ENCODE measurements around the gene KRTAP12-3. TPM values are rescaled to one million over a fixed set of nuclear protein-coding genes. Genes with fewer than 3 reads are reported as not detected.

Gene KRTAP12-3
- total and polyA plus RNA-seq, 9 of the 15 experiments (the other 6 are each of a cell fraction or from before 2014, with no cell fraction given), result not detected

DNA sequence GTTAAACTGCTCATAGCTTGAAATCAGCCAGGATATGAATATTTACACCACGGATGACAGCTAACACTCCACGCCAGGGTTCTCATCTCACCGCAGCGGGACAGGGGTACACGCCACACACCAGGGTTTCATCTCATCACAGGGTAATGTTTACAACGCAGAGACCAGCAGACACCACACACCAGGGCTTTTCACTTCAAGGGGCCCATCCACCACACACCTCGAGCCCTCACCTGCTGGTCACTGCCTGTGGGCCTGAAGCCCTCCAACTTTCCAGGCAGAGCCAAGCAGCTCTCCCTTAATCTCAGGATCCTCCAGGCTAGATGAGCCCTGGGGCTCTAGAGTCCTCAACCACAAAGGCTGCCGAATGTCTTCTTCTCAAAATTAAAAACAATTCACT, 37.9 kb downstream of the KRTAP12-3 start:
- ChIA-PET POLR2A (interaction anchor here (1.1 kb wide), 2 partner anchors 11 to 75 kb away, joined by 3 to 4 read pairs; no protein-coding TSS in a partner anchor), CTCF (ENCODE audit: low intra/inter-chr PET ratio) (no interaction called here)
- Histone ChIP-seq H3K4me1 (replicated peaks in 1 of 2; ENCODE audit: control insufficient read depth in 2 of 2, insufficient read depth in 2 of 2, low read length in 2 of 2) (0 out of 5 replicates have a peak, but pooled peaks cover 0 to 4% of the 10 kb centered on the region in 2 experiments), H3K4me3 (no peak overlapping the region), H3K4me2 (ENCODE audit: insufficient read depth, low read length) (no peak overlapping the region), H3K9me1 (ENCODE audit: control insufficient read depth, insufficient read depth, low read length) (no peaks in the 10 kb centered on the region), H3K9ac (ENCODE audit: insufficient read depth in 1 of 2, low read depth in 2 of 2, low read length in 2 of 2) (no peak overlapping the region), H3K79me2 (ENCODE audit: control insufficient read depth, insufficient read depth, low read length) (no peaks in the 10 kb centered on the region), H4K20me1 (replicated peaks; ENCODE audit: control insufficient read depth, insufficient read depth, low read length) (no peaks in the 10 kb centered on the region), H3K36me3 (ENCODE audit: control insufficient read depth, insufficient read depth, low read length) (no peaks in the 10 kb centered on the region), H3K9me3 (replicated peaks; ENCODE audit: control insufficient read depth, insufficient read depth, low read depth, low read length) (no peaks in the 10 kb centered on the region; the same call in 1 of the 2 replicates), H2AFZ (ENCODE audit: low read depth, low read length) (no peak overlapping the region), H3K27ac (ENCODE audit: extremely low read depth, low read depth, low read length) (no peak overlapping the region), H3K27me3 (ENCODE audit: control insufficient read depth in 2 of 2, insufficient read depth in 2 of 2, low read length in 2 of 2) (peaks cover 24 to 53% of the 10 kb centered on the region in 2 experiments; a peak in 4 of 5 replicates)
- in situ Hi-C loops (cut with MboI) (no loop called here), intact Hi-C loops (cut with micrococcal nuclease) (no loop called here)
- DNase-seq (ENCODE audit: extremely low read depth in 1 of 4, low spot score in 3 of 4), result no peak
- no TSS peak for BruUV-seq (replicated peaks)
- no peak for ATAC-seq
- under 1% methylated on average over 8 of the region's 8 CpGs for WGBS (ENCODE audit: insufficient coverage, low coverage, missing lambda C conversion rate)
- no peak for FAIRE-seq
- TF ChIP-seq BDP1 (IDR thresholded peaks at IDR 0.05; ENCODE audit: insufficient read depth, insufficient read length), result no peak
- no peak for TF ChIP-seq TAL1 (IDR thresholded peaks at IDR 0.05)
- TF ChIP-seq ZNF76 (CRISPR knock-in tag; IDR thresholded peaks at IDR 0.05; ENCODE audit: borderline replicate concordance), result no peak
- TF ChIP-seq ELF1 (tag; IDR thresholded peaks at IDR 0.05), result no peak
- TF ChIP-seq, protein P1, sequence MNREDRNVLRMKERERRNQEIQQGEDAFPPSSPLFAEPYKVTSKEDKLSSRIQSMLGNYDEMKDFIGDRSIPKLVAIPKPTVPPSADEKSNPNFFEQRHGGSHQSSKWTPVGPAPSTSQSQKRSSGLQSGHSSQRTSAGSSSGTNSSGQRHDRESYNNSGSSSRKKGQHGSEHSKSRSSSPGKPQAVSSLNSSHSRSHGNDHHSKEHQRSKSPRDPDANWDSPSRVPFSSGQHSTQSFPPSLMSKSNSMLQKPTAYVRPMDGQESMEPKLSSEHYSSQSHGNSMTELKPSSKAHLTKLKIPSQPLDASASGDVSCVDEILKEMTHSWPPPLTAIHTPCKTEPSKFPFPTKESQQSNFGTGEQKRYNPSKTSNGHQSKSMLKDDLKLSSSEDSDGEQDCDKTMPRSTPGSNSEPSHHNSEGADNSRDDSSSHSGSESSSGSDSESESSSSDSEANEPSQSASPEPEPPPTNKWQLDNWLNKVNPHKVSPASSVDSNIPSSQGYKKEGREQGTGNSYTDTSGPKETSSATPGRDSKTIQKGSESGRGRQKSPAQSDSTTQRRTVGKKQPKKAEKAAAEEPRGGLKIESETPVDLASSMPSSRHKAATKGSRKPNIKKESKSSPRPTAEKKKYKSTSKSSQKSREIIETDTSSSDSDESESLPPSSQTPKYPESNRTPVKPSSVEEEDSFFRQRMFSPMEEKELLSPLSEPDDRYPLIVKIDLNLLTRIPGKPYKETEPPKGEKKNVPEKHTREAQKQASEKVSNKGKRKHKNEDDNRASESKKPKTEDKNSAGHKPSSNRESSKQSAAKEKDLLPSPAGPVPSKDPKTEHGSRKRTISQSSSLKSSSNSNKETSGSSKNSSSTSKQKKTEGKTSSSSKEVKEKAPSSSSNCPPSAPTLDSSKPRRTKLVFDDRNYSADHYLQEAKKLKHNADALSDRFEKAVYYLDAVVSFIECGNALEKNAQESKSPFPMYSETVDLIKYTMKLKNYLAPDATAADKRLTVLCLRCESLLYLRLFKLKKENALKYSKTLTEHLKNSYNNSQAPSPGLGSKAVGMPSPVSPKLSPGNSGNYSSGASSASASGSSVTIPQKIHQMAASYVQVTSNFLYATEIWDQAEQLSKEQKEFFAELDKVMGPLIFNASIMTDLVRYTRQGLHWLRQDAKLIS (CRISPR knock-in tag; IDR thresholded peaks at IDR 0.05), result no peak
- no peak for TF ChIP-seq ZNF780A (CRISPR knock-in tag; IDR thresholded peaks at IDR 0.05)
- no peak for TF ChIP-seq TSC22D4 (tag; IDR thresholded peaks at IDR 0.05)
- TF ChIP-seq MCM7 (IDR thresholded peaks at IDR 0.05), result no peak
- no peak for TF ChIP-seq SP2 (IDR thresholded peaks at IDR 0.05; ENCODE audit: extremely low read depth, low read depth, low read length, poor library complexity, severe bottlenecking)
- TF ChIP-seq, protein P2, sequence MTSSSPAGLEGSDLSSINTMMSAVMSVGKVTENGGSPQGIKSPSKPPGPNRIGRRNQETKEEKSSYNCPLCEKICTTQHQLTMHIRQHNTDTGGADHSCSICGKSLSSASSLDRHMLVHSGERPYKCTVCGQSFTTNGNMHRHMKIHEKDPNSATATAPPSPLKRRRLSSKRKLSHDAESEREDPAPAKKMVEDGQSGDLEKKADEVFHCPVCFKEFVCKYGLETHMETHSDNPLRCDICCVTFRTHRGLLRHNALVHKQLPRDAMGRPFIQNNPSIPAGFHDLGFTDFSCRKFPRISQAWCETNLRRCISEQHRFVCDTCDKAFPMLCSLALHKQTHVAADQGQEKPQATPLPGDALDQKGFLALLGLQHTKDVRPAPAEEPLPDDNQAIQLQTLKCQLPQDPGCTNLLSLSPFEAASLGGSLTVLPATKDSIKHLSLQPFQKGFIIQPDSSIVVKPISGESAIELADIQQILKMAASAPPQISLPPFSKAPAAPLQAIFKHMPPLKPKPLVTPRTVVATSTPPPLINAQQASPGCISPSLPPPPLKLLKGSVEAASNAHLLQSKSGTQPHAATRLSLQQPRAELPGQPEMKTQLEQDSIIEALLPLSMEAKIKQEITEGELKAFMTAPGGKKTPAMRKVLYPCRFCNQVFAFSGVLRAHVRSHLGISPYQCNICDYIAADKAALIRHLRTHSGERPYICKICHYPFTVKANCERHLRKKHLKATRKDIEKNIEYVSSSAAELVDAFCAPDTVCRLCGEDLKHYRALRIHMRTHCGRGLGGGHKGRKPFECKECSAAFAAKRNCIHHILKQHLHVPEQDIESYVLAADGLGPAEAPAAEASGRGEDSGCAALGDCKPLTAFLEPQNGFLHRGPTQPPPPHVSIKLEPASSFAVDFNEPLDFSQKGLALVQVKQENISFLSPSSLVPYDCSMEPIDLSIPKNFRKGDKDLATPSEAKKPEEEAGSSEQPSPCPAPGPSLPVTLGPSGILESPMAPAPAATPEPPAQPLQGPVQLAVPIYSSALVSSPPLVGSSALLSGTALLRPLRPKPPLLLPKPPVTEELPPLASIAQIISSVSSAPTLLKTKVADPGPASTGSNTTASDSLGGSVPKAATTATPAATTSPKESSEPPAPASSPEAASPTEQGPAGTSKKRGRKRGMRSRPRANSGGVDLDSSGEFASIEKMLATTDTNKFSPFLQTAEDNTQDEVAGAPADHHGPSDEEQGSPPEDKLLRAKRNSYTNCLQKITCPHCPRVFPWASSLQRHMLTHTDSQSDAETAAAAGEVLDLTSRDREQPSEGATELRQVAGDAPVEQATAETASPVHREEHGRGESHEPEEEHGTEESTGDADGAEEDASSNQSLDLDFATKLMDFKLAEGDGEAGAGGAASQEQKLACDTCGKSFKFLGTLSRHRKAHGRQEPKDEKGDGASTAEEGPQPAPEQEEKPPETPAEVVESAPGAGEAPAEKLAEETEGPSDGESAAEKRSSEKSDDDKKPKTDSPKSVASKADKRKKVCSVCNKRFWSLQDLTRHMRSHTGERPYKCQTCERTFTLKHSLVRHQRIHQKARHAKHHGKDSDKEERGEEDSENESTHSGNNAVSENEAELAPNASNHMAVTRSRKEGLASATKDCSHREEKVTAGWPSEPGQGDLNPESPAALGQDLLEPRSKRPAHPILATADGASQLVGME (CRISPR knock-in tag; IDR thresholded peaks at IDR 0.05), result no peak
- TF ChIP-seq SREBF1 (IDR thresholded peaks at IDR 0.05; ENCODE audit: borderline replicate concordance, low read depth, low read length), result no peak
- TF ChIP-seq SAFB2 (IDR thresholded peaks at IDR 0.05; ENCODE audit: borderline replicate concordance, low read depth, low read length, severe bottlenecking), result no peak
- no peak for TF ChIP-seq TGIF2 (CRISPR knock-in tag; IDR thresholded peaks at IDR 0.05)
